ENCODE measurements around the gene EPN1.

The EPN1 gene

GRCh38 chr19:55661826-55662225 lies 13.2 kb upstream of the EPN1 start:
- DNase-seq, result peak; percentile 28 to 36

- DNase-seq, result no peak
Observed at GRCh38 chr19:55663846-55664536, 11.0 kb upstream of the EPN1 start.

GRCh38 chr19:55666343-55667005 lies 8.6 kb upstream of the EPN1 start:
- no peak for DNase-seq

- no peak for DNase-seq
Observed at GRCh38 chr19:55667006-55667381, 8.0 kb upstream of the EPN1 start.

DNA sequence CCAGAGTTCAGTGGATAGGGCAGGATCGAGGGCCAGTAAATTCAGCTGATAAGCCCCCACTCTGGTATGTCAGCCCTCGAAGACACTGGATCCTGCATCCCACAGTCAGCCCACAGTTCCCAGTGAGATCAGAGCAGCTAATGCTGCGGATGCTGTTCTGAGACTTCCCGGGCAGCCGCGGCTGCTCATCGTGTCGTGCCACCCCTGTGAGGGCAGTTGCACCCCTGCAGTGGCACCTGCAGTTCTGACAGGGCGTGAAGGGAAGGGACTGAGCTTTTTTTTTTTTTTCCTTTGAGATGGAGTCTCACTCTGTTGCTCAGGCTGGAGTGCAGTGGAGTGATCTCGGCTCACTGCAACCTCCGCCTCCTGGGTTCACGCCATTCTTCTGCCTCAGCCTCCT lies 7.5 kb upstream of the EPN1 start:
- no peak for DNase-seq

DNA sequence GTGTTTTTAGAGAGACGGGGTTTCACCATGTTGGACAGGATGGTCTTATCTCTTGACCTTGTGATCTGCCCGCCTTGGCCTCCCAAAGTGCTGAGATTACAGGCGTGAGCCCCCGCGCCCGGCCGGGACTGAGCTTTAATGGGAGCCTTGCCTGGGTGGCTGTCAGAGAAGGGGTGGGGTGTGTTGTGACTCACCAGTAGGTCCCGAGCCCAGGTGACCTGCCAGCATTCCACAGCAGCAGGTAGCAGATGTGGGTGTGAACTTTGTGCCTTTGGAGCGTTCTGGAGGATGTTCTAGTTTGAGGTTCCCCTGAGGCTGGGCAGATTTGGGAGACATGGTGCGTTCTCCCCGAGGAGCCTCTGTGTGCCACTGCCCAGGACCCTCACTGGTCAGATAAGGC lies 7.1 kb upstream of the EPN1 start:
- no peak for DNase-seq

DNA sequence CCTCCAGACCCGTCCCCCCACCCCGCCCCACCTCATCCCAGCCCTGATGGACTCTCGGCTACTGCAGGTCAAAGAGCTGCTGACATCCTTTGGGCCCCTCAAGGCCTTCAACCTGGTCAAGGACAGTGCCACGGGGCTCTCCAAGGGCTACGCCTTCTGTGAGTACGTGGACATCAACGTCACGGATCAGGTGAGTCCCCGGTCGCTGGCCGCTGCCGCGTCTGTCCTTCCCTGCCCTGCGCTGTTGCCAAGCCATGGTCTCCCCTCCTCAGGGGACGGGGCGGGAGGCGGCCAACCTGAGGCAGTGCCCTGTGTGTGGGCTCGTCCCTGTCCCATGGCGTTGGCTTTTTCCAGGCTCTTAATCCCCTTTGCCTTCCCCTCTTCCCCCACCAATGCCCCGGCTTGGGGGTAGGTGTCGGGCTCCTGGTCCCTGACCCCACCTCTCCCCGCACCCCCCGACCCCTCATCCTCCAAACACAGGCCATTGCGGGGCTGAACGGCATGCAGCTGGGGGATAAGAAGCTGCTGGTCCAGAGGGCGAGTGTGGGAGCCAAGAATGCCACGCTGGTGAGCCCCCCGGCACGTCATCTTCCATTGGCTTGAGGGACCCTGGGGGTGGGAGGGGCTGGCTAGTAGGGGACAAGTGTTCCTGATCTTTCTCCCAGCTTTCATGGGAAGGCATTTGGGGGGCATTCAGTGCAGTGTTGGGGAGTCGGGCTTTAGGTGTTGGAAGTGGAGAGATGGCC lies 6.2 kb upstream of the EPN1 start:
- no peak for DNase-seq

DNA sequence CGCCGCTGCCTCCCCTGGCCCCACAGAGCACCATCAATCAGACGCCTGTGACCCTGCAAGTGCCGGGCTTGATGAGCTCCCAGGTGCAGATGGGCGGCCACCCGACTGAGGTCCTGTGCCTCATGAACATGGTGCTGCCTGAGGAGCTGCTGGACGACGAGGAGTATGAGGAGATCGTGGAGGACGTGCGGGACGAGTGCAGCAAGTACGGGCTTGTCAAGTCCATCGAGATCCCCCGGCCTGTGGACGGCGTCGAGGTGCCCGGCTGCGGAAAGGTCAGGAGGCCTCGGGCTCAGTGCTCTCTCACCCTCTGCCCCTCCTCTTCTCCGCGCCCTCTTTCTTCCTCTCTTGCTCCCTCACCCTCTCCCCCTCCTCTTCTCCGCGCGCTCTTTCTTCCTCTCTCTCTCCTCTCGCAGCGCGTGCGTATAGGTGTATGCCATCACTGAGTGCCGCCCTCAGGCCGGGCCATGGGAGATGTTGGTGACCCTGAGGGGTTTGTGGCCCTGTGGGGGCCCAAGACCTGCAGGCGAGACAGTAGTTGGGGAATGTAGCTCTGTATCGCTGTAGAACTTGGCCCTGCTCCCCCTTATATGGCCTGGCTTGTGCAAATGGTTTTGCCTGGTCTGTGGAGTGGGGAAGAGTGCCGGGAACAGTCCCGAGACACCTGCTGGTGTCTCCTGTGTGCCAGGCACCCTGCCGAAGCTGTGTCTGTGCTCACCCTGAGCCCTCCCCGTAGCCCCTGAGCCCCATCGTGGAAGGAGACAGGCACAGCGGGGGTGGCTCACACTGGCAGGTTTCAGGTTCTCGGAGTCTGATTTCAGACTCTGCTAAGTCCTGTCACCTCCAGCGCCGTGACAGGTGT lies 5.4 kb upstream of the EPN1 start:
- DNase-seq, result no peak

DNA sequence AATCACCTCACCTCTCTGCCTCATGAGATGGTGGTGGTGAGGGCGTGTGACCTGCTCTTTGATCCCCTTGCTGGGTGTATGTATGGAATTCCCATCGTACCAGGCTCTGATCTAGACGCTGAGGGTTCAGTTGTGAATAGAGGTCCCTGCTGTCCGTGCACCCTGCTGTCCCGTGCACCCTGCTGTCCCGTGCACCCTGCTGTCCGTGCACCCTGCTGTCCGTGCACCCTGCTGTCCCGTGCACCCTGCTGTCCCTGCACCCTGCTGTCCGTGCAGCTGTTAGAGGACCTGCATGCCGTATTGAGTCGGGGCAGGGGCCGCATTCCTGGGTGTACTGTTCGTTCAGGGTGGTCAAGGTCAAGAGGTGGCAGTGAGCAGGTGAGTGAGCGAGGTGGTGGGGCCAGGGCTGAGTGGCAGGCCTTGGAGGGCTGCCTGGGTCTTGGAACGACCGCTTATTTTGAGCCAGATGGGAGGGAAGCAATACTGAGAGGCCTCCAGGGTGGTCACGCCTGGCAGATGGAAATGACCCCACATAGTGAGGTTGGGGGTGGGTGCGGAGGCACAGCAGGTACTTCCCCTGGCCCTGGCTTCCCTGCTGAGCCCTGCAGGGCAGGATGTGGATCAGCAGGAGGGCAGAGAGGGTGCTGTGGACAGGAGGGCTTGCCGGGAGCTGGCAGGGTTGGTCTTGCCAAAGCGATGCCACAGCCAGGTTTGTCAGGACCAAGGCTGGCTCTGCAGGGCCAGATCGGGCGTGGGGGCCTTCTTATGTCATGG lies 4.6 kb upstream of the EPN1 start:
- no peak for DNase-seq

- no peak for DNase-seq
Observed at GRCh38 chr19:55671054-55671378, 4.0 kb upstream of the EPN1 start.

DNA sequence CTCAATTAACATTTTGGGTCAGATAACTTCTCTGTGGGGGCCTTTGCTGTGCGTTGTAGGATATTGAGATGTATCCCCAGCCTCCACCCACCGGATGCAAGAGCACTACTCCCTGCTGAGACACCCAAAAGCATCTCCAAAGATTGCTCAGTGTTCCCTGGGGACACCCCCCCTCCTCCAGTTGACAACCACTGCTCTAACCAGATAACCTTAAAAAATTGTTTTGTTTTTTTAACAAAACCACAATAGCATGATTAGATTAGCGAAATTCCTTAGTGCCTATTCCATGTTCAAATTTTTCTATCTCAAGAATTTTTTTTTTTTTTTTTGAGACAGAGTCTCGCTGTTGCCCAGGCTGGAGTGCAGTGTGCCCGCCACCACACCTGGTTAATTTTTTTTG lies 2.6 kb upstream of the EPN1 start:
- DNase-seq, result no peak

DNA sequence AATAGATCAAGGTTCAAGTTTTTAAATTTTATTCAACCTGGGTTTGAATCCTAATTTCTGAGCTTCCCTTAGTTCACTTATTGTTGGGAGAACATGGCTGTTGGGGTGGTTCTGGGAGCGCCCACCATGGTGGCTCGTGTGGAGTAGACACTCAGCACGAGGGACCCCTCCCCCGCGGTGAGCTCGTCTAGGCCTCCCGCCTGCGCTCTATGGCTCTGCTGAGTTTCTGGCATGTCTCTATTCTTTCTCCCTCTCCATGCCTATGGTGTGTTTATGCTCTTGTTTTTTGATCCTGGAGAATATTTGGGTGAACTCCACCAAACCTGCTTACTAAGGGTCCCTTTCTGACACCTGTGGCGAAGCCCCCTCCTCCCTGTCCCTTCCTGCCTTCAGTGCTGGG lies 1.6 kb upstream of the EPN1 start:
- no peak for DNase-seq

DNA sequence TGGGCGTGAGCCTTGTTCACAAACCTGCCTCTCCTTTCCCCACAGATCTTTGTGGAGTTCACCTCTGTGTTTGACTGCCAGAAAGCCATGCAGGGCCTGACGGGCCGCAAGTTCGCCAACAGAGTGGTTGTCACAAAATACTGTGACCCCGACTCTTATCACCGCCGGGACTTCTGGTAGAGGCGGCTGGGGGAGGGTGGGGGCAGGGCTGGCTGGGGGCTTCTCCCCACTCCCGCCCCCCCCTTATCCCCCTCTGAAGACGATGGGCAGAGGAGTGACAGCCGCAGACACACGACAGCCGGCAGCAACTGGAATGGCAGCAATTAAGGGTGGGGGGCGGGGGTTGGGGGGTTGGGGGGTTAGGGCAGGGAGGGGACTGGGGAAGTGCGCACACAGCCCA lies 1.1 kb upstream of the EPN1 start:
- no peak for DNase-seq

- no peak for DNase-seq
Observed at GRCh38 chr19:55674459-55674840, 576 bp upstream of the EPN1 start.

DNA sequence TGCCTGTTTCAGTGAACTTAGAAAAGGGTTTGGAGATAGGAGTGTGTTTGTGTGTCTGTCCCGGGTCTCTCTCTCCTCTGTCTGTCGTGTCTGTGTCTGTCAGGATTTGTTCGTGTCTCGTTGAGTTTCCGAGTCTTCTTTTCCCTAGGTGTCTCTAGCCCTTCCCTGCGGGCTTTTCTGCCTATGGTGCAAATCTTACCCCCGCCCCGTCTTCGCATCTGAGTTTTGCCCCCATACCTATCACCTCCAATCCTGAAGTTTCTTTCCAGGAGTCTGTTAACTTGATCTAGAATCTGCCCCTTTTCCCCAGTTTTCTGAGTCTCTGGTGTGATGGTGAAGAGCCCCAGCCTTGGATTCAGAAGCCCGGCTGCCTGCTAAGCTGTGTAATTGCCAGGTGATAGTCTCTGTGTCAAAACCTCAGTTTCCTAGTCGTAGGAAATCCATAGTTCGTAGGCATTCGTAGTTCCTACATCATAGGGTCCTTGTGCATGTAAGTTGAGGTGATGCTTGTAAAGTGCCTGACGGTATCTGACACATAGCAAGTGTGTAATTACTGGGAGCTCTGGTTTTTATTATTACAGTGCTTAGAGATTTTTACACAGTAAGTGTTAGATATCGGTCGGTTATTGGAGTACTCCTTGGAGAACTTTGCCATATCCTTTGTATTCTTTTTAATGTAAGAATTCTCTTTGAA lies 782 bp downstream of the EPN1 start:
- DNase-seq, result no peak

DNA sequence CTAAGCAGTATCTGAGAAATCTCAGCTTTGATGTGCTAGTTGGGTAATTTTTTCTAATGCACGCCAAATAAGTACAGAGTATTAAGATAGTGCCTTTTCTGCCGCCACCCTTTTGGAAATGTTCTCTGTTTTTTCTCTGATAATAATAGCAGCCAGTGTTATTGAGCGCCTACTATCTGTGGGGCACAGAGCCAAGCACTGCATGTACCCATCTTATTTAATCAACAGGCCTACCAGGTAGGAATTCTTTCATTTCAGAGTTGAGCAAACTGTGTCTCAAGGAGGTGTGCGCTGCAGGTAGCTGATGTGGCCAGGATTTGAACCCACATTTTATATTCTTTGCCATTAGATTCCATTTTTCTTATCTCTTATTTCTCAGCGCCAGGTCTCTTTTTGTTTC lies 1.4 kb downstream of the EPN1 start:
- no peak for DNase-seq

- DNase-seq, result no peak
Observed at GRCh38 chr19:55676889-55677505, 2.0 kb downstream of the EPN1 start.

DNA sequence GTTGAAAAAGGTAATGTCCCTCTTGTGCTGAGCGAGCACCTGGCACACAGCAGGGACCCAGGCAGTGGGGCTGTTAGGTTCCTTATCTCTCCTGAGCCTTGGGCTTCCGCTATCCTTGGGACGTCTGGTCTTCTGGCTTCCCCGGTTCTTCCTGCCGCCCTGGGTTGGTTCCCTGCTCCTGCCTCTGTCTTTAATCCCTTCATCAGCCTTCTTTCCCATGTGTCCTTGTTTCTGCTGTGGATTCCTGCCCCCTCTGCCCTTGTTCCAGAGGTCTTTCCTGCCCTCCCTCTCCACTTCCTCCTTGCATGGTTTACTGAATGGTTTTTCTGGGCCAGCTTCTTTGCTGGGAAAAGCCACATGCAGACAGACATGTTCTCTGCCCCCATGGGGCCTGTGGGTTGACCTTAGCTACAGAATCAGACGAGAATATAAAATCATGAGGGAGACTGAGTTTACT lies 2.6 kb downstream of the EPN1 start:
- DNase-seq, result no peak

DNA sequence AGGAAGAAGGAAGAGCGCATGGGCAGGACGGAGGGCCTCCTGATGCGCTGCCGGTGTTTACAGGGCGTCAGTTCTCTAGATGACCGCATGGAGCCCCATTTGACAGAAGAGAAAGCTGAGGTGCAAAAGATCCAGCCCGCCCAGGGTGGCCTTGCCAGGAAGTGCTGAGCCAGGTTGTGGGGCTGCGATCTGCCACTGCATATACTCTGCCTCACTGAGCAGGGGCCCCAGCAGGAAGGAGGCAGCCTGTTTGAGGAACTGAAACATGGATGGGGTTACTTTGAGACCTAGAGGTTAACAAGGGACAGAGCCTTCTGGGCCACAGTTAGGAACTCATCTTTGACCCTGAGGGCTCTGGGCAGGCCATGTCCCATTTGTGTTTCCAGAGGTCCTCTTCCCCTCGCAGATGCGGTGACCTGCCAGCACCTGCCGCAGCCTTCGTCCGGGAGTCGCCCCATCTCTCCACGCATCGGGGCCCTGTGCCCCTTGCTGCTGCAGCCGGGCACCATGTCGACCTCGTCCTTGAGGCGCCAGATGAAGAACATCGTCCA lies 3.2 kb downstream of the EPN1 start:
- peak; percentile 50 to 63 for DNase-seq

- DNase-seq, result no peak
Observed at GRCh38 chr19:55679343-55680257, 4.6 kb downstream of the EPN1 start.

All from Kasumi-1 (cell line).